ENCODE results near the gene PKMYT1. TPM values are rescaled to one million over a fixed set of nuclear protein-coding genes. Genes with fewer than 3 reads are reported as not detected.
"Not testable (repeated sequence)": the region's sequence is repeated elsewhere in the genome, so short reads cannot be mapped to it uniquely, and the experiment has no call there.

Gene PKMYT1
- total and polyA plus RNA-seq, 4 donors = 3.1 to 32.6 (median 13.6) TPM

GRCh38 chr16:2929693-2930092 lies 50.6 kb downstream of the PKMYT1 start:
- peaks cover 18% of the 10 kb centered on the region for H3K4me1 ChIP-seq (ENCODE audit: control insufficient read depth, insufficient read depth, low read length)
- DNase-seq (ENCODE audit: low read depth in 4 of 6, low spot score in 6 of 6) = no peak
- H3K27me3 ChIP-seq (ENCODE audit: control insufficient read depth, insufficient read depth, low read length) = no peaks in the 10 kb centered on the region
- 93% methylated on average over 14 of the region's 14 CpGs for WGBS (ENCODE audit: insufficient coverage)
- no peaks in the 10 kb centered on the region for H3K9me3 ChIP-seq (ENCODE audit: control insufficient read depth, insufficient read depth, low read length)
- H3K4me3 ChIP-seq (ENCODE audit: low read depth, low read length) = no peak overlapping the region
- no peak overlapping the region for H3K27ac ChIP-seq (ENCODE audit: low read depth, low read length)
- peaks cover 66% of the 10 kb centered on the region for H3K36me3 ChIP-seq (ENCODE audit: control insufficient read depth, insufficient read depth, low read length)

- 76% methylated on average over 10 of the region's 11 CpGs for WGBS (ENCODE audit: insufficient coverage)
- Histone ChIP-seq H3K4me3 (ENCODE audit: low read depth, low read length) (no peak overlapping the region), H3K27ac (ENCODE audit: low read depth, low read length) (no peak overlapping the region), H3K36me3 (ENCODE audit: control insufficient read depth, insufficient read depth, low read length) (peaks cover 63% of the 10 kb centered on the region), H3K4me1 (ENCODE audit: control insufficient read depth, insufficient read depth, low read length) (peaks cover 22% of the 10 kb centered on the region), H3K27me3 (ENCODE audit: control insufficient read depth, insufficient read depth, low read length) (no peaks in the 10 kb centered on the region), H3K9me3 (ENCODE audit: control insufficient read depth, insufficient read depth, low read length) (no peaks in the 10 kb centered on the region)
- DNase-seq (ENCODE audit: low read depth in 4 of 6, low spot score in 6 of 6) = no peak
These were observed 51.5 kb downstream of the PKMYT1 start for GRCh38 chr16:2928796-2929195.

DNA sequence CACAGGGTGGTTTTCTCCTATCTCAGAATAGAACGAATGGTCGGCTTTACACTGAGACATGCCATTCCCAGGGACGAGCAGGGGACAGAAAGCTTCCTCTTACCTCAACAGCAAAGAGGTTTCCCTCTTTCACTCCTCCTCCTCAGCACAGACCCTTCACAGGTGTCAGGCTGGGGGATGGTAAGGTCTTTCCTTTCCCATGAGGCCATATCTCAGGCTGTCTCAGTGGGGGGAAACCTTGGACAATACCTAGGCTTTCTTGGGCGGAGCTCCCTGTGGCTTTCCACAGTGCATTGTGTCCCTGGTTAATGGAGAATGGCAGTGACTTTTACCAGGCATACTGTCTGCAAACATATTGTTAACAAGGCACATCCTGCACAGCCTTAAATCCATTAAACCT lies 52.1 kb downstream of the PKMYT1 start:
- not testable (repeated sequence) for H3K4me3 ChIP-seq (ENCODE audit: low read depth, low read length); DNase-seq (ENCODE audit: low read depth in 4 of 6, low spot score in 6 of 6); H3K27ac ChIP-seq (ENCODE audit: low read depth, low read length); H3K9me3 ChIP-seq (ENCODE audit: control insufficient read depth, insufficient read depth, low read length); H3K27me3 ChIP-seq (ENCODE audit: control insufficient read depth, insufficient read depth, low read length)
- Histone ChIP-seq H3K36me3 (ENCODE audit: control insufficient read depth, insufficient read depth, low read length) (peaks cover 62% of the 10 kb centered on the region), H3K4me1 (ENCODE audit: control insufficient read depth, insufficient read depth, low read length) (peaks cover 22% of the 10 kb centered on the region)
- 80% methylated on average over 1 of the region's 4 CpGs for WGBS (ENCODE audit: insufficient coverage)

DNA sequence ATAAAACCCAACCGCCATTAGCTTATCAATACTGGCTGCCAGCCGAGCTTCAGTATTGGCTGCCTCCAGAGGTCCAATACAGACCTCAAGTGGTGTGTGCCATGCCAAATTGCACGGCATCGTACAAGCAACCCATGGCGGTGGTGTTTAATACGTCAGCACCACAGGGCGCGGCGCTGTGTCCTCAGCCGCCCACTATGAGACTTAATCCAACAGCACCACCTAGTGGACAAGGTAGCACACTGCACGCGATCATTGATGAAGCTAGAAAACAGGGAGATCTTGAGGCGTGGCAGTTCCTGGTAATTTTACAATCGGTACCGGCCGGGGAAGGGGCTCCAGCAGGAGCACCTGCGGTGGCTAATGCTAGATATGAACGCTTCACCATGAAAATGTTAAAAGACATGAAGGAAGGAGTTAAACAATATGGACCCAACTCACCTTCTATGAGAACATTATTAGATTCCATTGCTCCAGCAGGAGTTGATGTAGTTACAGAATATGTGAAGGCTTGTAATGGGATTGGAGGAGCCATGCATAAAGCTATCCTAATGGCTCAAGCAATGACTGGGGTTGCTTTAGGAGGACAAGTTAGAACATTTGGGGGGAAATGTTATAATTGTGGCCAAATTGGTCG lies 53.1 kb downstream of the PKMYT1 start:
- Histone ChIP-seq H3K4me1 (ENCODE audit: control insufficient read depth, insufficient read depth, low read length) (peaks cover 22% of the 10 kb centered on the region), H3K27ac (ENCODE audit: low read depth, low read length) (no peak overlapping the region), H3K9me3 (ENCODE audit: control insufficient read depth, insufficient read depth, low read length) (no peaks in the 10 kb centered on the region), H3K36me3 (ENCODE audit: control insufficient read depth, insufficient read depth, low read length) (peaks cover 58% of the 10 kb centered on the region), H3K4me3 (ENCODE audit: low read depth, low read length) (no peak overlapping the region), H3K27me3 (ENCODE audit: control insufficient read depth, insufficient read depth, low read length) (no peaks in the 10 kb centered on the region)
- WGBS (ENCODE audit: insufficient coverage) = 11% methylated on average over 14 of the region's 19 CpGs
- peak in 5 of 6 donors; percentile 67 to 96 (median 71) for DNase-seq (ENCODE audit: low read depth in 4 of 6, low spot score in 6 of 6)

DNA sequence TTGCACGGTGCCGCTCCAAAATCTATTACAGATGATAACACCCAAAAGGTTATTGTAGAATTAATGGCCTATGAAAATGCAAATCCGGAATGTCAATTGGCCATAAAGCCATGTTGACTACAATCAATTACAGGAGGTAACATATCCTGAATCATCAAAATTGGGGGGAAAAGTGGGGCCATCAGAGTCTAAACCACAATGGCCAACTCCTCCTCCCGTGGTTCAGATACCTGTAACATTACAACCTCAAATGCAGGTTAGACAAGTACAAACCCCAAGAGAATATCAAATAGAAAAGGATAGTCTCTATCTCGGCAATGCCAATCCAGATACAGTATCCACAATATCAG lies 53.6 kb downstream of the PKMYT1 start:
- Histone ChIP-seq H3K4me3 (ENCODE audit: low read depth, low read length) (no peak overlapping the region), H3K9me3 (ENCODE audit: control insufficient read depth, insufficient read depth, low read length) (no peaks in the 10 kb centered on the region), H3K36me3 (ENCODE audit: control insufficient read depth, insufficient read depth, low read length) (peaks cover 56% of the 10 kb centered on the region), H3K4me1 (ENCODE audit: control insufficient read depth, insufficient read depth, low read length) (peaks cover 22% of the 10 kb centered on the region), H3K27me3 (ENCODE audit: control insufficient read depth, insufficient read depth, low read length) (no peaks in the 10 kb centered on the region), H3K27ac (ENCODE audit: low read depth, low read length) (no peak overlapping the region)
- peak in 1 of 6 donors; percentile 67 for DNase-seq (ENCODE audit: low read depth in 4 of 6, low spot score in 6 of 6)
- no CpG with 5 or more reads among the region's 5 CpGs for WGBS (ENCODE audit: insufficient coverage)

DNA sequence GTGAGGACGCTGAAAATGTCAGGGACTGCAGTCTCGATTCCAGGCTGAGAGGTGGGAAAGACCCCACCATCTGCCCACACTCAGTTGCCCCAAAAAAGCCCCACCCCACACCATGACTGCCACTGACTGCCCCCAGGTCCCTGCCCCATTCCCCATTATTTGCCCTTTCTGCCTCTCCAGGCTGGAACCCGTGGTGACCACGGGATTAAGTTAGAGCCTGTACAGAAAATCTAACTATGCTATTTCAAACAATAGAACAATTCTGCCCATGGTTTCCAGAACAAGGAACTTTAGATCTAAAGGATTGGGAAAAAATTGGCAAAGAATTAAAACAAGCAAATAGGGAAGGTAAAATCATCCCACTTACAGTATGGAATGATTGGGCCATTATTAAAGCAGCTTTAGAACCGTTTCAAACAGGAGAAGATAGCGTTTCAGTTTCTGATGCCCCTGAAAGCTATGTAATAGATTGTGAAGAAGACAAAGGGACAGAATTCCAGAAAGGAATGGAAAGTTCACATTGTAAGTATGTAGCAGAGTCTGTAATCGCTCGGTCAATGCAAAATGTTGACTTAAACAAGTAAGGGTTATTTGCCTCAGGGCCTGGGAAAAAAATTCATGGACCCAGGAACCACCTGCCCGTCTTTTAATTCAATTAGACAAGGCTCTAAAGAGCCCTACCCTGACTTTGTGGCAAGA lies 54.1 kb downstream of the PKMYT1 start:
- peaks cover 50% of the 10 kb centered on the region for H3K36me3 ChIP-seq (ENCODE audit: control insufficient read depth, insufficient read depth, low read length)

DNA sequence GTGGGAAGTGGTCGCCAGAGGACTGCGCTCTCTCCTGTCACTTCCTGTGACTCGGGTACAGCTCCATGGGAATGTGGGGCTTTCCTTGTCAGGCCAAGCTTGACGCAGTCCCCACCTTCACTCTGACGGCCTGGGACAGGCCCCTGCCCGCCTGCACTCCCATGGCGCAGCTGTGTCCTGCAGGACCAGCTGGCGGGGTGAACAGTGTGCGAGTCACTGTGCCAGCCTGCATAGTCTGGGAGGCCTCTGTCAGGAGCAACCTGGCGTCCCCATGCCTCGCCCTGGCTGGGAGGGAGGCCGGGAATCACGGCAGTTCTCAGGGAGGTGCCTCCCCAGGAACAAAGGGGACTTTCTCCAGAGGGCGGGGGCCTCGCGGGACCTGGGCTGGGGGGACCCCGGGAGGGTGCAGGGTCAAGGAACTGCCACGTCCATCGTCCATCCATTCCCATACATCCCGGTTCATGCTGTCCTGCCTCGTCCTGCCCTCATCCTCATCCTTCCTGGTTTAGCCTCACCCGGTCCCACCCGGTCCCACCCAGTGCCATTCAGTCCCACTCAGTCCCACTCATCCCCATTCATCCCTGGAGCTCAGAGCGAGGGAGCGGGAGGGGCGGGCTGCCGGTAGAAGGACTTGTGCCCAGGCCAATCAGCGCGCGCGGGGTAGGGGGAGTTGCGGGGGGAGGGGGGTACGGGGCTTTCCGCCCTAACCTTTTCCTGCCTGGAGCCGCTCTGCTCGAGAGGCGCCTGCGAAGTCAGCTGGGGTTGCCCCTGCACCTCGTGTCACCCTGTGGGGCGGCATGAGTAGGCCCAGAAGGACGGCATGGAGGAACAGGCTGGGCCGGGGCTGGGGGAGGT lies 55.1 kb downstream of the PKMYT1 start:
- peak in 2 of 6 donors; percentile 56 to 57 for DNase-seq (ENCODE audit: low read depth in 4 of 6, low spot score in 6 of 6)
- no peak overlapping the region for H3K27ac ChIP-seq (ENCODE audit: low read depth, low read length)
- 52% methylated on average over 26 of the region's 42 CpGs for WGBS (ENCODE audit: insufficient coverage)
- H3K9me3 ChIP-seq (ENCODE audit: control insufficient read depth, insufficient read depth, low read length) = no peaks in the 10 kb centered on the region
- H3K36me3 ChIP-seq (ENCODE audit: control insufficient read depth, insufficient read depth, low read length) = peaks cover 45% of the 10 kb centered on the region
- H3K4me3 ChIP-seq (ENCODE audit: low read depth, low read length) = no peak overlapping the region
- peaks cover 22% of the 10 kb centered on the region for H3K4me1 ChIP-seq (ENCODE audit: control insufficient read depth, insufficient read depth, low read length)
- no peaks in the 10 kb centered on the region for H3K27me3 ChIP-seq (ENCODE audit: control insufficient read depth, insufficient read depth, low read length)

More for the DNA sequence above, 54.1 kb downstream of the PKMYT1 start:
- H3K27me3 ChIP-seq (ENCODE audit: control insufficient read depth, insufficient read depth, low read length) = no peaks in the 10 kb centered on the region
- peaks cover 22% of the 10 kb centered on the region for H3K4me1 ChIP-seq (ENCODE audit: control insufficient read depth, insufficient read depth, low read length)
- 61% methylated on average over 5 of the region's 9 CpGs for WGBS (ENCODE audit: insufficient coverage)
- no peak overlapping the region for H3K27ac ChIP-seq (ENCODE audit: low read depth, low read length)
- no peak for DNase-seq (ENCODE audit: low read depth in 4 of 6, low spot score in 6 of 6)
- H3K9me3 ChIP-seq (ENCODE audit: control insufficient read depth, insufficient read depth, low read length) = no peaks in the 10 kb centered on the region
- no peak overlapping the region for H3K4me3 ChIP-seq (ENCODE audit: low read depth, low read length)

DNA sequence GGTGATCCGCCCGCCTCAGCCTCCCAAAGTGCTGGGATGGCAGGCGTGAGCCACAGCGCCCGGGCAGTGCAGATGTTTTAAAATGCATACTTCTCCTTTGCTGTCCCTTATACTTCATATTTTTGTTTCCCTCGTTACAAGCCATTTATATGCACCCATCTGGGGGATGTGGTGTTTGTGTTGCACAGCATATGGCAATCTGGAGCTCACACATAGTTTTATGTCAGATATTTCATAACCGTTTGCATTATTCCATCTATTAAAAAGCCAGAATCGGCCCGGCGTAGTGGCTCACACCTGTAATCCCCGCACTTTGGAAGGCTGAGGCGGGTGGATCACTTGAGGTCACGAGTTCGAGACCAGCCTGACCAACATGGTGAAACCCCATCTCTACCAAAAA lies 56.8 kb downstream of the PKMYT1 start:
- no peak overlapping the region for H3K4me3 ChIP-seq (ENCODE audit: low read depth, low read length)
- WGBS (ENCODE audit: insufficient coverage) = 98% methylated on average over 10 of the region's 14 CpGs
- peaks cover 29% of the 10 kb centered on the region for H3K4me1 ChIP-seq (ENCODE audit: control insufficient read depth, insufficient read depth, low read length)
- no peaks in the 10 kb centered on the region for H3K27me3 ChIP-seq (ENCODE audit: control insufficient read depth, insufficient read depth, low read length)
- H3K9me3 ChIP-seq (ENCODE audit: control insufficient read depth, insufficient read depth, low read length) = no peaks in the 10 kb centered on the region
- peaks cover 30% of the 10 kb centered on the region for H3K36me3 ChIP-seq (ENCODE audit: control insufficient read depth, insufficient read depth, low read length)
- DNase-seq (ENCODE audit: low read depth in 4 of 6, low spot score in 6 of 6) = no peak
- no peak overlapping the region for H3K27ac ChIP-seq (ENCODE audit: low read depth, low read length)
